PC-3 (cell line): ENCODE data around the gene KBTBD4. TPM values are rescaled to one million over a fixed set of nuclear protein-coding genes. Genes with fewer than 3 reads are reported as not detected.

ENCODE experiments used
- ATAC-seq: fragments of 200-7000 bp; cut with Tn5 transposase; 2 replicates; pipeline ENCODE4 v1.9.1; 2020; ENCODE audit warnings: mild to moderate bottlenecking, moderate library complexity
- BruUV-seq: library from RNA; stranded (reverse); fragments of 400-500 nt; replicated peaks from 2 replicates; lab custom pipeline; 2021; lab: Mats Ljungman, UMichigan
- CTCF ChIA-PET: fragments of 300-600 bp; sonication (Branson Sonifier 250); formaldehyde crosslinking; loops from one replicate; lab custom pipeline; 2022; ENCODE audit warnings: antibody characterized with exemption; lab: Charles Lee
- POLR2A ChIA-PET: fragments of 300-600 bp; sonication (Branson Sonifier 250); formaldehyde crosslinking; loops from one replicate; lab custom pipeline; 2022; ENCODE audit warnings: antibody characterized with exemption; ENCODE audit not compliant: unreplicated experiment; lab: Charles Lee
- DNase-seq: peaks from one replicate; pipeline ENCODE4 v3.0.0-alpha.2; 2015
- H2AFZ ChIP-seq: fragments of 300-600 bp; sonication (generic); 2 replicates; pipeline ENCODE4 v1.6.0; 2016; ENCODE audit warnings: antibody characterized with exemption, low read length
- H3F3A ChIP-seq: fragments of 300-600 bp; sonication (generic); one replicate; pipeline ENCODE4 v1.6.0; 2017; ENCODE audit warnings: antibody characterized with exemption, low read length, control low read depth, mild to moderate bottlenecking; ENCODE audit not compliant: unreplicated experiment
- H3K27ac ChIP-seq: fragments of 300-600 bp; sonication (generic); 2 replicates; pipeline ENCODE4 v1.5.1; 2016; ENCODE audit warnings: mild to moderate bottlenecking, low read length
- H3K27me3 ChIP-seq: fragments of 300-600 bp; sonication (generic); 2 replicates; pipeline ENCODE4 v1.6.1; 2016; ENCODE audit warnings: low read length, mixed read lengths
- H3K36me3 ChIP-seq: fragments of 300-600 bp; sonication (generic); 2 replicates; pipeline ENCODE4 v1.6.1; 2016; ENCODE audit warnings: low read depth, mixed run types, low read length, mixed read lengths
- H3K4me1 ChIP-seq: fragments of 300-600 bp; sonication (generic); 2 replicates; pipeline ENCODE4 v1.5.1; 2016; ENCODE audit warnings: low read length; ENCODE audit not compliant: insufficient read depth
- H3K4me2 ChIP-seq: fragments of 300-600 bp; sonication (generic); 2 replicates; pipeline ENCODE4 v1.6.0; 2016; ENCODE audit warnings: low read length
- H3K4me3 ChIP-seq: fragments of 300-600 bp; sonication (generic); 2 replicates; pipeline ENCODE4 v1.5.1; 2016; ENCODE audit warnings: mild to moderate bottlenecking, low read length, mixed read lengths
- H3K79me2 ChIP-seq: fragments of 300-600 bp; sonication (generic); 2 replicates; pipeline ENCODE4 v1.6.1; 2017; ENCODE audit warnings: low read length, mixed read lengths
- H3K9ac ChIP-seq: fragments of 300-600 bp; sonication (generic); 2 replicates; pipeline ENCODE4 v1.6.0; 2016; ENCODE audit warnings: mild to moderate bottlenecking, low read length
- H3K9me2 ChIP-seq: fragments of 300-600 bp; sonication (generic); replicated peaks from 2 replicates; pipeline ENCODE4 v1.6.1; 2016; ENCODE audit warnings: mixed run types, low read length, mixed read lengths
- H3K9me3 ChIP-seq: fragments of 300-600 bp; sonication (generic); 2 replicates; pipeline ENCODE4 v1.6.1; 2016; ENCODE audit warnings: low read length, mixed read lengths
- H4K20me1 ChIP-seq: fragments of 300-600 bp; sonication (generic); 2 replicates; pipeline ENCODE4 v1.6.1; 2016; ENCODE audit warnings: low read length, mixed read lengths
- EZH2 ChIP-seq: fragments of 300-600 bp; sonication (generic); IDR thresholded peaks from one replicate; pipeline ENCODE4 v1.6.1; 2017; ENCODE audit warnings: antibody characterized with exemption, mild to moderate bottlenecking, low read length; ENCODE audit not compliant: unreplicated experiment
- EZH2phosphoT487 ChIP-seq: fragments of 300-600 bp; sonication (generic); IDR thresholded peaks from 2 replicates; pipeline ENCODE4 v1.6.1; 2018; ENCODE audit warnings: mild to moderate bottlenecking, antibody characterized with exemption, low read length, borderline replicate concordance
- intact Hi-C: fragments of 100-400 bp; cut with micrococcal nuclease; formaldehyde crosslinking; loops from 2 replicates; pipeline ENCODE4 v1.9.0; 2023
- total RNA-seq: library from RNA; depleted of rRNA; stranded (reverse); fragments of >200 nt; gene quantifications from 2 replicates; pipeline ENCODE4 v1.2.3, GENCODE V29; 2014
- TF ChIP-seq, protein P1 (sequence below): fragments of 300-600 bp; sonication (generic); conservative IDR thresholded peaks from 2 replicates; pipeline ENCODE4 v1.5.1; 2017; ENCODE audit warnings: antibody characterized with exemption, low read depth, mild to moderate bottlenecking, low read length

KBTBD4 gene
- total RNA-seq, 1 experiment from 2014 or later, result 9.8 TPM

DNA sequence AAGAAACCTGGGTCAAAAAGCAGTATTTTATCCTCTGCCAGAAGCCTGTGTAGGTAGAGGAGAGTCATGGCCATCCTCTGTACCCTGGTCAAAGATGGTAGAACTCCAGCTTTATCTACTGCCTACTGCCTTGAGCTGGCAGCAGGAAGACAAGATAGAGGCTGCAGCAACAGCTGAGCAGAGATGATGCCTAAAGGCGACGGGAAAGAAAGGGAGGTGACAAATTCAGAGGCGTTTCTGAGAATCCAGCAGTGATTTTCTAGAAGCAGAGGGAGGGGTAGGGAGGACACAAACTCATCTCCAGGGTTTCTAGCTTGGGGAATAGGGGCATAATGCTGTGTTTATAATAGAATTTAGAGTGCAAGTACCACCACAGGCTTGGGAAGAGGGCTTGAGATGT, 30.9 kb upstream of the KBTBD4 start:
- ATAC-seq, result no peak
- TF ChIP-seq, protein P1, sequence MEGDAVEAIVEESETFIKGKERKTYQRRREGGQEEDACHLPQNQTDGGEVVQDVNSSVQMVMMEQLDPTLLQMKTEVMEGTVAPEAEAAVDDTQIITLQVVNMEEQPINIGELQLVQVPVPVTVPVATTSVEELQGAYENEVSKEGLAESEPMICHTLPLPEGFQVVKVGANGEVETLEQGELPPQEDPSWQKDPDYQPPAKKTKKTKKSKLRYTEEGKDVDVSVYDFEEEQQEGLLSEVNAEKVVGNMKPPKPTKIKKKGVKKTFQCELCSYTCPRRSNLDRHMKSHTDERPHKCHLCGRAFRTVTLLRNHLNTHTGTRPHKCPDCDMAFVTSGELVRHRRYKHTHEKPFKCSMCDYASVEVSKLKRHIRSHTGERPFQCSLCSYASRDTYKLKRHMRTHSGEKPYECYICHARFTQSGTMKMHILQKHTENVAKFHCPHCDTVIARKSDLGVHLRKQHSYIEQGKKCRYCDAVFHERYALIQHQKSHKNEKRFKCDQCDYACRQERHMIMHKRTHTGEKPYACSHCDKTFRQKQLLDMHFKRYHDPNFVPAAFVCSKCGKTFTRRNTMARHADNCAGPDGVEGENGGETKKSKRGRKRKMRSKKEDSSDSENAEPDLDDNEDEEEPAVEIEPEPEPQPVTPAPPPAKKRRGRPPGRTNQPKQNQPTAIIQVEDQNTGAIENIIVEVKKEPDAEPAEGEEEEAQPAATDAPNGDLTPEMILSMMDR, result no peak
- TF ChIP-seq EZH2, result no peak
- TF ChIP-seq EZH2phosphoT487, result no peak
- H3F3A ChIP-seq, result no peaks in the 10 kb centered on the region
- no peak overlapping the region for H3K27ac ChIP-seq
- no peak for DNase-seq
- H2AFZ ChIP-seq, result no peak overlapping the region
- H3K27me3 ChIP-seq, result no peaks in the 10 kb centered on the region
- no peak overlapping the region for H3K9ac ChIP-seq
- POLR2A ChIA-PET, result no interaction called here
- H3K79me2 ChIP-seq, result no peaks in the 10 kb centered on the region
- BruUV-seq, result no TSS peak
- H3K4me3 ChIP-seq, result no peak overlapping the region
- no peaks in the 10 kb centered on the region for H3K4me1 ChIP-seq
- H3K9me3 ChIP-seq, result no peaks in the 10 kb centered on the region
- no peaks in the 10 kb centered on the region for H3K36me3 ChIP-seq
- CTCF ChIA-PET, result no interaction called here
- H3K9me2 ChIP-seq, result no peaks in the 10 kb centered on the region
- intact Hi-C loops, result no loop called here
- no peak overlapping the region for H3K4me2 ChIP-seq
- no peaks in the 10 kb centered on the region for H4K20me1 ChIP-seq

DNA sequence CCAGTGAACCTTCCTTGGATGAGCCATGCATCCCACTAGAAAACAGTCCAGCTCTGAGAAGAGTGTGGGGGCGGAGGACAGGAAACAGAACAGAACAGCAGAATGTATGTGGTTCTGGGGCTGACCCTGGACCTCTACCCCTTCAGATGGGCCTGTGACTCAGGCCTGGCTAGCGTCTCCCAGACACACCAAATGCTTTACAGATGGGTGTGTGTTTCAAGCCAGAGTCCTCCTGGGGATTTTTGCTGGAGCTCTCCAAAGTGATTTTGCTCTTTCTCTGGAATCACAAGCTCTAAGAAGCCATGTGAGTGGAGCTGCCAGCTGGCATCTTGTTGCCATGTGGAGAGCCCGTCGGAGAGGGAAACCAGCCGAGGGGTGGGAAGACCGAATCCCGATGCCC, 28.6 kb upstream of the KBTBD4 start:
- Histone ChIP-seq H2AFZ (no peak overlapping the region), H3K9me3 (no peaks in the 10 kb centered on the region), H3K36me3 (no peaks in the 10 kb centered on the region), H4K20me1 (no peaks in the 10 kb centered on the region), H3K9ac (no peak overlapping the region), H3K4me3 (no peak overlapping the region), H3F3A (no peaks in the 10 kb centered on the region), H3K27ac (no peak overlapping the region), H3K4me2 (no peak overlapping the region), H3K4me1 (no peaks in the 10 kb centered on the region), H3K27me3 (no peaks in the 10 kb centered on the region), H3K9me2 (no peaks in the 10 kb centered on the region), H3K79me2 (no peaks in the 10 kb centered on the region)
- BruUV-seq, result no TSS peak
- POLR2A ChIA-PET, result no interaction called here
- no peak for DNase-seq
- intact Hi-C loops, result no loop called here
- ATAC-seq, result no peak
- CTCF ChIA-PET, result no interaction called here
- TF ChIP-seq, protein P1, result no peak
- TF ChIP-seq EZH2phosphoT487 (no peak), EZH2 (no peak)

DNA sequence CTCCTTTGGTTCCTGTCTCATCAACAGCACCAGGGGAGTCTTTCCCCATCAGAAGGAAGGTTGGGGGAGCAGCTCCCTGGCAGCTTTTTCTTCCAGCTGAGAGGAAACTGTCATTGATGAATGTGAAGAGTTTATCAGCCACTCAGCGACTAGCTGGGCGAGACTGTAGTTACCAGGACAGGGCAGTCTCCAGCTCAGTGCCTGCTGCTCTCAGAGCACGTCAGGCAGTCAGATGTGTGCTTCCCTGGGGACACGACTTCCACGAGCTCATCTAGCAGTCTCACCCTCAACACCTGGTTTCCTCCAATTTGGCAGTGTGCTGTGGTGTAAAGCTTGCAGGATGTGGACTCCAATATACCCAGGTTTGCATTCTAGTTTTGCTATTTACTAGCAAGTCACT, 28.0 kb upstream of the KBTBD4 start:
- Histone ChIP-seq H3K27ac (no peak overlapping the region), H3K79me2 (no peaks in the 10 kb centered on the region), H3K9me3 (no peaks in the 10 kb centered on the region), H3K36me3 (no peaks in the 10 kb centered on the region), H3K4me3 (no peak overlapping the region), H3K9me2 (no peaks in the 10 kb centered on the region), H3F3A (no peaks in the 10 kb centered on the region), H2AFZ (no peak overlapping the region), H3K4me1 (no peaks in the 10 kb centered on the region), H3K9ac (no peak overlapping the region), H4K20me1 (no peaks in the 10 kb centered on the region), H3K4me2 (no peak overlapping the region), H3K27me3 (no peaks in the 10 kb centered on the region)
- intact Hi-C loops, result no loop called here
- CTCF ChIA-PET, result no interaction called here
- no TSS peak for BruUV-seq
- POLR2A ChIA-PET, result interaction anchor here (0.7 to 0.8 kb wide), 2 partner anchors 245 to 661 kb away, joined by 3 to 8 read pairs; no protein-coding TSS in a partner anchor
- DNase-seq (no peak), ATAC-seq (no peak)
- TF ChIP-seq EZH2phosphoT487 (no peak), EZH2 (no peak)
- TF ChIP-seq, protein P1, result no peak
